ENCODE results near the gene IL1R1.

IL1R1 gene

DNA sequence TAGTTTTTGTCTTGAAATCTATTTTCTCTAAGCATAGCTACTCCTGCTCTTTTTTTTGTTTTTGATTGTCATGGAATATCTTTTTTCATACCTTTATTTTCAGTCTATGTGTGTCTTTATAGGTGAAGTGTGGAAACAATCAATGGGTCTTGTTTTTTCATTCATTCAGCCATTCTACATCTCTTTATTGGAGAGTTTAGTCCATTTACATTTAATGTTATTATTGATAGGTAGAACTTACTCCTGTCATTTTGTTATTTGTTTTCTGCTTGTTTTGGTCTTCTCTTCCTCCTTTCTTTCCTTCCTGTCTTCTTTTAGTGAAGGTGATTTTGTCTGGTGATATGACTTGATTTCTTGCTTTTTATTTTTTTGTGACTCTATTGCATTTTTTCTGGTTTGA, 62.1 kb downstream of the IL1R1 start:
- DNase-seq = no peak

- no peak for DNase-seq
These were observed 64.3 kb downstream of the IL1R1 start for GRCh38 chr2:102206666-102207341.

- no peak for DNase-seq
These were observed 66.2 kb downstream of the IL1R1 start for GRCh38 chr2:102208774-102209173.

GRCh38 chr2:102209474-102209873, 66.9 kb downstream of the IL1R1 start:
- no peak for DNase-seq

DNA sequence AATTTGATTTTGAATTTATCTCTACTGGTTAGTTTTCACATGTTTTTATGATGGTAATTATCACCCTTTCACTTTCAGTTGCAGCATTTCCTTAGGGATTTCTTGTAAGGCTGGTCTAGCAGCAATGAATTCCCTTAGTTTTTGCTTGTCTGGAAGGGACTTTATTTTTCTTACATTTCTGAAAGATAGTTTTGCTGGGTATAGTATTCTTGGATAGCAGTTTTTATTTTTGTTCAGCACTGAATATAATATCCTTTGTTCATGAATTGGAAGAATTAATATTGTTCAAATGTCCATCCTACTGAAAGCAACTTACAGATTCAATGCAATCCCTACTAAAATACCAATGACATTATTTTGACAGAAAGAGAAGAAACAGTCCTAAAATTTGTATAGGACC, 74.5 kb downstream of the IL1R1 start:
- DNase-seq = no peak

GRCh38 chr2:102224824-102225739, 82.5 kb downstream of the IL1R1 start:
- DNase-seq = no peak

DNA sequence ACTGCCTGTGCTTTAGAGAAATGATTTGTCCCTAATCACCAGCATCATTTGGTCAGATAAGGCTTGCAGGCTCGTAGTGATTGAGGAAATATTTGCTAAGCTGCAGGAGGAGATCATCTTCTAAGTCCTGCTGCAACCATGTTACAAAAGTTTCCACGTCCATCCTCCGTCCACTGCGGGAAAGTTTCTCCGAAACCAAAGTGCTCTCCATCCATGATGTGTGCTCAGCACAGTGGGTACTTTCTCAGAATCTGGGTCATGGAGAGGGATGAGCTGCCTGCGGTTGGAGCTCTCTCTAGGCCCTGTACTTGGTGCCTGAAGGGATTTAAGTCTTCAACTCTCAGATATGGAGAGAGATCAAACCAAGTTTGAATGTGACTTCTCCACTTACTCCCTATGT, 83.6 kb downstream of the IL1R1 start:
- no peak for DNase-seq

DNA sequence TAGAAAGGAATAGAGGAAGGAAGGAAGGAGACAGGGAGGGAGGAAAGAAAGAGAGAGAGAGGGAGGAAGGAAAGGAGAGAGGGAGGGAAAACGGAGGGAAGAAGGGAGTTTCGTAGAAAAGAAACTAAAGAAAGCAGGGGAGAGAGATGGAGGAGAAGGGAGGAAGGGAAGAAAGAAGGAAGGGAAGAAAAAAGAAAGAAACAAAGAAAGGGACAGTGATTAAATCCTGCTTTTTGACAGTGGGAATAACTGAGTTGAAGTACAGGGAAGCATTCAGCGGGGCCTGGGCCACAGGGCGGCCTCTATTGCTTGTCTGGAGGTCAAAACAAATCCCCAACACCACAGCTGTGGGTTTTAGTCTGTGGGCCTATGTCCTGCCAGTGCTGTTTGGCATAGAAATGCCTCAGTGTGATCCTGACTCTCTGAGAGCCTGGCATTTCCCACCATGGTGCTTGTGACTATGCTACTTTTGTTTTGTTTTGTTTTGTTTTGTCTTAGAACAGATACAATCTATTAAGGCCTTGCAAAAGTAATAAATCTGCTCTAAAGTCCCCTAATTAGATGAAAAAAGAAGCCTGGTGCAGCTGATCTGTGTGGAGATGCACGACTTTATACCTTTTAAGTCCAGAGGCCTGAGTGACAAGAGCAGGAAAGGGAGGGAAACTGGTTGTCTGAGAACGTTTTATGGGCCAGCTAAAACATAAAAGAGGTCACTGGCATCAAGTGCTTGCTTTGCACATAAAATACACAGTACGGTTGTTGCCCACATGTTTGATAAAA, 84.3 kb downstream of the IL1R1 start:
- peak; percentile 40 for DNase-seq

- DNase-seq = no peak
These were observed 86.7 kb downstream of the IL1R1 start for GRCh38 chr2:102229141-102229769.

Data from right kidney (tissue), 1 donor.